DND-41 (cell line): ENCODE measurements around the gene POLRMT.

Experiments
- CTCF ChIP-seq: IDR thresholded peaks from 2 replicates; pipeline ENCODE4 v1.5.1; 2012; ENCODE audit warnings: borderline replicate concordance, low read length, moderate library complexity, mild to moderate bottlenecking; ENCODE audit not compliant: poor library complexity, severe bottlenecking; ENCODE audit errors: extremely low read depth
- EZH2 ChIP-seq: IDR thresholded peaks from 3 replicates; pipeline ENCODE4 v1.6.1; 2012; ENCODE audit warnings: borderline replicate concordance, low read depth, mild to moderate bottlenecking, moderate library complexity, low read length, inconsistent platforms; ENCODE audit not compliant: severe bottlenecking

GRCh38 chr19:638906-639252 is 5.5 kb upstream of the POLRMT start:
- TF ChIP-seq CTCF (no peak), EZH2 (no peak)
